GM18873 (cell line): ENCODE data around the gene MRTFB.

ENCODE experiments used
- ATAC-seq: cut with Tn5 transposase; IDR thresholded peaks from one replicate; pipeline ENCODE4 v1.9.1; 2021; ENCODE audit warnings: mild to moderate bottlenecking, moderate library complexity, moderate number of reproducible peaks; ENCODE audit not compliant: unreplicated experiment, low FRiP score

MRTFB gene

GRCh38 chr16:14280541-14280940, 209.4 kb downstream of the MRTFB start:
- ATAC-seq: no peak

DNA sequence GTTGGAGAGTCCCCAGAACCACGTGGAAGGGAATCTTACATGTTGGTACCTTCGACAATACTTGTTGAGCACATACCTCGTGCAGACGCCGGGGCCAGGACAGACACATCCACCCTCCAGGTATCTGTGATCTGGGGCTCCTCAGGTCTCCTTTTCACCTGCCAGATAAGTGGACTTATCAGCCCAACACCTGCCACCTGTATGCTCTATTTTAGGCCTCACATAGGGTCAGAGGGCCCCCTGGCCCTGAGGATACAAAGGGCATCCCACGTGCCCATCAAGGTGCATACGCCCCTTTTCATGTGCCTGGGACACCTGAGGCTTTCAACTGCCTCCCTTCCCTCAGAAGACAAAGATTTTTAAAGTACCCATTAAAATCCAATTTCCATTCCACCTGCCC, 212.7 kb downstream of the MRTFB start:
- ATAC-seq: no peak

- ATAC-seq: no peak
Measured at GRCh38 chr16:14284371-14284770, 213.3 kb downstream of the MRTFB start.

GRCh38 chr16:14284930-14285512, 213.9 kb downstream of the MRTFB start:
- ATAC-seq: peak; percentile 20

GRCh38 chr16:14285513-14286367, 214.6 kb downstream of the MRTFB start:
- ATAC-seq: peak; percentile 80

GRCh38 chr16:14286368-14287230, 215.5 kb downstream of the MRTFB start:
- ATAC-seq: peak; percentile 5

- ATAC-seq: no peak
Measured at GRCh38 chr16:14289692-14290340, 218.7 kb downstream of the MRTFB start.

- no peak for ATAC-seq
Measured at GRCh38 chr16:14291286-14291685, 220.2 kb downstream of the MRTFB start.

- ATAC-seq: no peak
Measured at GRCh38 chr16:14292051-14292825, 221.1 kb downstream of the MRTFB start.

DNA sequence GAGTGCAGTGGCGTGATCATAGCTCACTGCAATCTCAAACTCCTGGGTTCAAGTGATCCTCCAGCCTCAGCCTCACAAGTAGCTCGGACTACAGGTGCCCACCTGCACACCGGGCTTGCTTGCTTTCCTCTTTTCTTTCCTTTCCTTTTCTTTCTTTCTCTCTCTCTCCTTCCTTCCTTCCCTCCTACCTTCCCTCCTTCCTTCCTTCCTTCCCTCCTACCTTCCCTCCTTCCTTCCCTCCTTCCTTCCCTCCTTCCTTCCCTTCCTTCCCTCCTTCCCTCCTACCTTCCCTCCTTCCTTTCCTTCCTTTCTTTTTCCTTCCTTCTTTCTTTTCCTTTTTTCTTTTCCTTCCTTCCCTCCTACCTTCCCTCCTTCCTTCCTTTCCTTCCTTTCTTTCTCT, 225.5 kb downstream of the MRTFB start:
- ATAC-seq: no peak

- ATAC-seq: no peak
Measured at GRCh38 chr16:14298374-14299122, 227.4 kb downstream of the MRTFB start.

GRCh38 chr16:14300705-14301168, 229.6 kb downstream of the MRTFB start:
- no peak for ATAC-seq

GRCh38 chr16:14301169-14302030, 230.3 kb downstream of the MRTFB start:
- no peak for ATAC-seq

DNA sequence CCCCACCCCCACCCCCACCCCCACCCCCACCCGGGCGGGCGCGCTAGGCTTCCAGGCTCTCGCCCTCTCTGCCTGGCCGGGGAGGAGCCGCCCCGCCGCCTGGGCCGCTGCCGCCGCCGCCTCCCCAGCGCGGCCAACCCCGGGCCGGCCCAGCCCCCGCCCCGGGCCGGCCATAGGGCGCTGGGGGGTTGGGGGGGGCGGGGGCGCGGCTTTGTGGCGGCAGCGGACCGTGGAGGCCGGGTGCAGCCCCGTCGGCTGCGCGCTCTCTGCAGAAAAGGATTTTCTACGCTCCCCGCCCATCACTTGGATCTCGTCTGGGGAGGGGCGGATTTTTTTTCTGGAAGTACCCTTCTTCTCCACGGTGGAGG, 230.9 kb downstream of the MRTFB start:
- no peak for ATAC-seq

- no peak for ATAC-seq
Measured at GRCh38 chr16:14302399-14303181, 231.5 kb downstream of the MRTFB start.

- no peak for ATAC-seq
Measured at GRCh38 chr16:14303182-14303618, 232.1 kb downstream of the MRTFB start.

DNA sequence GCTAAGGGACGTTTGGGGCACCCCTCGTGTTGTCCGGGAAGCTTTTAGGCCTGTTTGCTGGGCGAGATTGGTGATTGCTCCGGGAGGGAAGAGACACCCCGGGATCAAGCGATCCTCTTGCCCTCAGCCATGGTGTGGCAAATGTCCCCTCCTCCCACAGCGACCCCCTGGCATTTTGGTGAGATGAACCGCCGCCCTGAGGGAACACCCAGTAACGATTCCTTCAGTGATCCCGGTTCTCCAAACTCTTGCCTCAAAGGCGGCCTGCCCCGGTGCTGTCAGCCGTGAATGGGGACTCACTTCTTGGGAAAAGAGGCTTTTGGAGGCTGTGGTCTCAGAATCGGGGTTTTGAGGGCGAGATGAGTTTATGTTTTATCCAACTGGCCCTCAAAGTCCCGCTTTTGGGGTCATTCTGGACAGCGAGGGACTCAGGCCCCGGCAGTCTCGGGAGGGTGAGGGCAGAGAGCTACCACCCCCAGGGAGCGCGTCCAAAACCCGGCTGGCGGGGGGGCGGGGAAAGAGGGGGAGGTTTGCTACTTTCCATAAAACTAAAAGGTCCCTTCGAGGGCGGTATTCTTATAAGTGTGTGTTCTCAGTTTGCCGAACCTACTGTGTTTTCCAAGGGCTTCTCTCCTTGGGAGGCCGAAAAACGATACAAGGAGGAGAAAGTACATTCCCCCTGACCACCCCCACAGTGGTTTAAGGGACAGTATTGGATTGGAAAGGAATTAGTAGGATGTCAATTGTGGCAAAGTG, 232.7 kb downstream of the MRTFB start:
- ATAC-seq: no peak
